Neural cell (in vitro differentiated cells): ENCODE results near the gene ITGA3. TPM values are rescaled to one million over a fixed set of nuclear protein-coding genes. Genes with fewer than 3 reads are reported as not detected.

Experiments
- H2AFZ ChIP-seq: fragments of 200-600, 300-800 bp; sonication (generic), shearing (Covaris generic); 2 replicates; pipeline ENCODE4 v1.6.0; 2014; ENCODE audit warnings: low read depth, mild to moderate bottlenecking, antibody characterized with exemption, low read length, moderate library complexity
- H3F3A ChIP-seq: fragments of 200-600 bp; shearing (Covaris generic); 2 replicates; pipeline ENCODE4 v1.6.1; 2016; ENCODE audit warnings: mild to moderate bottlenecking, moderate library complexity, mixed read lengths, antibody characterized with exemption, low read length; ENCODE audit not compliant: insufficient read depth, poor library complexity, severe bottlenecking
- H3K27ac ChIP-seq: fragments of 200-600, 300-800 bp; sonication (generic), shearing (Covaris generic); 2 replicates; pipeline ENCODE4 v1.5.1; 2014; ENCODE audit warnings: mild to moderate bottlenecking, low read length, moderate library complexity
- H3K27me3 ChIP-seq: fragments of 300-800, 200-600 bp; sonication (generic), shearing (Covaris generic); 2 replicates; pipeline ENCODE4 v1.6.0; 2014; ENCODE audit warnings: mild to moderate bottlenecking, low read depth, low read length, moderate library complexity; ENCODE audit not compliant: insufficient read depth
- H3K36me3 ChIP-seq: fragments of 300-800, 200-600 bp; sonication (generic), shearing (Covaris generic); 2 replicates; pipeline ENCODE4 v1.5.1; 2014; ENCODE audit warnings: mild to moderate bottlenecking, antibody characterized with exemption, low read length, moderate library complexity; ENCODE audit not compliant: insufficient read depth
- H3K4me2 ChIP-seq: fragments of 300-800, 200-600 bp; sonication (generic), shearing (Covaris generic); 2 replicates; pipeline ENCODE4 v1.6.0; 2014; ENCODE audit warnings: mild to moderate bottlenecking, low read length
- H3K4me3 ChIP-seq: fragments of 300-800, 200-600 bp; sonication (generic), shearing (Covaris generic); 2 replicates; pipeline ENCODE4 v1.5.1; 2014; ENCODE audit warnings: mild to moderate bottlenecking, low read length, moderate library complexity
- H3K79me2 ChIP-seq: fragments of 200-600 bp; shearing (Covaris generic); replicated peaks from 2 replicates; pipeline ENCODE4 v1.6.0; 2014; ENCODE audit warnings: mild to moderate bottlenecking, low read length, moderate library complexity; ENCODE audit not compliant: insufficient read depth
- H3K9ac ChIP-seq: fragments of 300-800, 200-600 bp; sonication (generic), shearing (Covaris generic); 2 replicates; pipeline ENCODE4 v1.6.1; 2016; ENCODE audit warnings: mild to moderate bottlenecking, low read length, mixed read lengths
- H3K9me2 ChIP-seq: fragments of 200-600 bp; shearing (Covaris generic); 2 replicates; pipeline ENCODE4 v1.6.1; 2016; ENCODE audit warnings: mild to moderate bottlenecking, low read length, mixed read lengths; ENCODE audit not compliant: insufficient read depth
- H3K9me3 ChIP-seq: fragments of 200-600, 300-800 bp; sonication (generic), shearing (Covaris generic); 2 replicates; pipeline ENCODE4 v1.6.1; 2016; ENCODE audit warnings: mild to moderate bottlenecking, mixed run types, low read length, moderate library complexity, mixed read lengths
- H4K20me1 ChIP-seq: fragments of 200-600 bp; shearing (Covaris generic); 2 replicates; pipeline ENCODE4 v1.6.1; 2016; ENCODE audit warnings: mild to moderate bottlenecking, mixed run types; ENCODE audit not compliant: insufficient read depth
- EP300 ChIP-seq: fragments of 450-650 bp; conservative IDR thresholded peaks from 2 replicates; pipeline ENCODE4 v1.6.1; 2014; ENCODE audit warnings: antibody characterized with exemption, mild to moderate bottlenecking, moderate library complexity; ENCODE audit not compliant: poor library complexity, severe bottlenecking
- EZH2 ChIP-seq: fragments of 200-600, 300-800 bp; shearing (Covaris generic), sonication (generic); IDR thresholded peaks from 2 replicates; pipeline ENCODE4 v1.6.1; 2014; ENCODE audit warnings: antibody characterized with exemption, low read length, borderline replicate concordance, mild to moderate bottlenecking; ENCODE audit not compliant: insufficient read depth, poor library complexity, severe bottlenecking
- MXI1 ChIP-seq: fragments of 450-650 bp; conservative IDR thresholded peaks from 2 replicates; pipeline ENCODE4 v1.6.1; 2014; ENCODE audit warnings: antibody characterized with exemption, mild to moderate bottlenecking; ENCODE audit not compliant: poor library complexity, severe bottlenecking
- POLR2AphosphoS5 ChIP-seq: IDR thresholded peaks from 2 replicates; pipeline ENCODE4 v1.6.1; 2012
- RAD21 ChIP-seq: fragments of 450-650 bp; conservative IDR thresholded peaks from 2 replicates; pipeline ENCODE4 v1.6.1; 2014; ENCODE audit warnings: antibody characterized with exemption, mild to moderate bottlenecking, moderate library complexity
- REST ChIP-seq: IDR thresholded peaks from 2 replicates; pipeline ENCODE4 v1.6.1; 2012; ENCODE audit warnings: borderline replicate concordance
- SMC3 ChIP-seq: fragments of 450-650 bp; conservative IDR thresholded peaks from 2 replicates; pipeline ENCODE4 v1.6.1; 2014; ENCODE audit warnings: antibody characterized with exemption, mild to moderate bottlenecking, moderate library complexity; ENCODE audit not compliant: poor library complexity
- TAF1 ChIP-seq: IDR thresholded peaks from 2 replicates; pipeline ENCODE4 v1.6.1; 2012; ENCODE audit warnings: low read depth
- polyA plus RNA-seq: library from polyadenylated mRNA; depleted of rRNA; stranded (reverse); fragments of >200 nt; gene quantifications from 2 replicates; pipeline ENCODE4 v1.2.3, GENCODE V29; 2014
- TF ChIP-seq, protein P1 (sequence below): fragments of 450-650 bp; IDR thresholded peaks from 2 replicates; pipeline ENCODE4 v1.5.1; 2014; ENCODE audit warnings: antibody characterized with exemption, mild to moderate bottlenecking, moderate library complexity; ENCODE audit not compliant: poor library complexity, severe bottlenecking

ITGA3 gene
- polyA plus RNA-seq, 1 donor from 2014 or later = 33.0 TPM

DNA sequence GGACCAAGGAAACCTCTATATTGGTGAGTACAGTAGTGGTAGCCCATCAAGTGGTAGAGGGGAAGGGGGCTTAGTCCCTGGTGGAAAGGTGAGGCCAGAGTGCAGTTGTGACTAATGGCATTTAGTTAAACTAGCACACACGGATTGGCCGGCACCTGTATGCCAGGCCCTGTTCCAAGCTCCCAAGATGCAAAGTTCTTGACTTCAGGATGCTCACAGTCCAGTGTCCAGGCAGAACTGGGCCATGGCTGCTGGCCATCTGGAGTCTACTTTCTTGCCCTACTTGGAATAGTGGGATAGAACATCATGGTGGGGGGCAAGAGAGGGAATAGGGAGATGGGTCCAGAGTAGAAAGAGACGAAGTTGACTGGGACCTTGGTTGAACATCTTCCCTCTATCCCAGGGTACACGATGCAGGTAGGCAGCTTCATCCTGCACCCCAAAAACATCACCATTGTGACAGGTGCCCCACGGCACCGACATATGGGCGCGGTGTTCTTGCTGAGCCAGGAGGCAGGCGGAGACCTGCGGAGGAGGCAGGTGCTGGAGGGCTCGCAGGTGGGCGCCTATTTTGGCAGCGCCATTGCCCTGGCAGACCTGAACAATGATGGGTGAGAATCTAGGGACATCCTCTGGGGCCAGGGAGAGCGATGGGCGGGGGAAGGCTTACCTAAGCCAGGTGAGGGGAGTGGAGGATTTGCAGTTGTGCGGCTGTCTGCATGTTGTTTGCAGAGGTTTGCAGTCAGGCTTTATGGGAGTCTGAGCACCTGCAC lies 15.2 kb downstream of the ITGA3 start:
- Histone ChIP-seq H3K36me3 (peaks cover 6% of the 10 kb centered on the region), H4K20me1 (no peaks in the 10 kb centered on the region), H3K27ac (no peak overlapping the region)

DNA sequence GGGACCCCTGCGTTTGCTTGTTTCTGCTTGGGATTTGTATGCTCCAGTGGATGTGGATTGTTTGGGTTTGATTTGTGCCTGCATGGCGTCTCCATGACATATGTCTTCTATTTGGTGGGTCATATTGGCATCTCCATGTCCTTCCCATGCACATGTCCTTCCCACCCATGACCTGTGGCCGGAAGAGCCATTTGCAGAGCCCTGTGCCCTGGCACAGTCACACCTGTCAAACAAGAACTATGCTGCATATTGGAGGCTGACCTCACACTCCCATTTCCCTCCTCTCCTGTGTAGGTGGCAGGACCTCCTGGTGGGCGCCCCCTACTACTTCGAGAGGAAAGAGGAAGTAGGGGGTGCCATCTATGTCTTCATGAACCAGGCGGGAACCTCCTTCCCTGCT lies 15.8 kb downstream of the ITGA3 start:
- Histone ChIP-seq H3F3A (no peaks in the 10 kb centered on the region), H4K20me1 (no peaks in the 10 kb centered on the region), H3K36me3 (peaks cover 6% of the 10 kb centered on the region), H3K9me3 (no peaks in the 10 kb centered on the region), H3K27me3 (no peaks in the 10 kb centered on the region), H3K9me2 (no peaks in the 10 kb centered on the region), H3K79me2 (no peaks in the 10 kb centered on the region), H3K9ac (no peak overlapping the region), H2AFZ (no peak overlapping the region), H3K4me2 (no peak overlapping the region), H3K27ac (no peak overlapping the region), H3K4me3 (no peak overlapping the region)
- TF ChIP-seq SMC3 = no peak
- no peak for TF ChIP-seq TAF1
- no peak for TF ChIP-seq EP300
- TF ChIP-seq EZH2 = no peak
- TF ChIP-seq POLR2AphosphoS5 = no peak
- TF ChIP-seq REST = no peak
- TF ChIP-seq MXI1 = no peak
- no peak for TF ChIP-seq RAD21
- TF ChIP-seq, protein P1, sequence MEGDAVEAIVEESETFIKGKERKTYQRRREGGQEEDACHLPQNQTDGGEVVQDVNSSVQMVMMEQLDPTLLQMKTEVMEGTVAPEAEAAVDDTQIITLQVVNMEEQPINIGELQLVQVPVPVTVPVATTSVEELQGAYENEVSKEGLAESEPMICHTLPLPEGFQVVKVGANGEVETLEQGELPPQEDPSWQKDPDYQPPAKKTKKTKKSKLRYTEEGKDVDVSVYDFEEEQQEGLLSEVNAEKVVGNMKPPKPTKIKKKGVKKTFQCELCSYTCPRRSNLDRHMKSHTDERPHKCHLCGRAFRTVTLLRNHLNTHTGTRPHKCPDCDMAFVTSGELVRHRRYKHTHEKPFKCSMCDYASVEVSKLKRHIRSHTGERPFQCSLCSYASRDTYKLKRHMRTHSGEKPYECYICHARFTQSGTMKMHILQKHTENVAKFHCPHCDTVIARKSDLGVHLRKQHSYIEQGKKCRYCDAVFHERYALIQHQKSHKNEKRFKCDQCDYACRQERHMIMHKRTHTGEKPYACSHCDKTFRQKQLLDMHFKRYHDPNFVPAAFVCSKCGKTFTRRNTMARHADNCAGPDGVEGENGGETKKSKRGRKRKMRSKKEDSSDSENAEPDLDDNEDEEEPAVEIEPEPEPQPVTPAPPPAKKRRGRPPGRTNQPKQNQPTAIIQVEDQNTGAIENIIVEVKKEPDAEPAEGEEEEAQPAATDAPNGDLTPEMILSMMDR = no peak

More for the DNA sequence above, 15.2 kb downstream of the ITGA3 start:
- no peaks in the 10 kb centered on the region for H3K79me2 ChIP-seq
- no peaks in the 10 kb centered on the region for H3K9me3 ChIP-seq
- H3F3A ChIP-seq = no peaks in the 10 kb centered on the region
- no peaks in the 10 kb centered on the region for H3K27me3 ChIP-seq
- no peak for TF ChIP-seq MXI1
- no peak overlapping the region for H2AFZ ChIP-seq
- H3K4me2 ChIP-seq = no peak overlapping the region
- no peaks in the 10 kb centered on the region for H3K9me2 ChIP-seq
- H3K9ac ChIP-seq = no peak overlapping the region
- no peak overlapping the region for H3K4me3 ChIP-seq
